Adrenal gland (tissue), 5 donors: ENCODE data around the gene PLIN1.

ENCODE experiments used
- CTCF ChIP-seq, 6 experiments: fragments of 450-650 bp in 4 of 6; fragments of 200-600 bp in 2 of 6; sonication (generic) in 1 of 6; IDR thresholded peaks; 1 replicate in 5 of 6; 2 replicates in 1 of 6; pipeline versions ENCODE4 v1.5.1 to v1.8.0; 2016 to 2021; ENCODE audit warnings: antibody characterized with exemption in 6 of 6, mild to moderate bottlenecking in 2 of 6, moderate library complexity in 1 of 6
- POLR2A ChIP-seq, 2 donors: fragments of 450-650 bp; IDR thresholded peaks; one replicate each; pipeline ENCODE4 v1.6.1; 2017; ENCODE audit warnings: antibody characterized with exemption in 2 of 2, mild to moderate bottlenecking in 2 of 2, moderate library complexity in 1 of 2
- donor health status: DM: no; HTN: no; CAD: no.

- TF ChIP-seq CTCF (IDR thresholded peaks at IDR 0.05): no peak
- no peak for TF ChIP-seq POLR2A (IDR thresholded peaks at IDR 0.05)
These were observed 57.6 kb downstream of the PLIN1 start for GRCh38 chr15:89621547-89621946.
